HS-27A (cell line): ENCODE data around the gene HOMER2.
"Not testable (repeated sequence)": the region's sequence is repeated elsewhere in the genome, so short reads cannot be mapped to it uniquely, and the experiment has no call there.

Source experiments
- DNase-seq: peaks from one replicate; pipeline ENCODE4 v3.0.0-alpha.2; 2012; ENCODE audit warnings: low read depth, missing footprints

HOMER2 gene

GRCh38 chr15:82952158-82953081 is at the start of gene HOMER2:
HOMER2 (minus strand) TSS chr15:82952720; CDS start chr15:82952535, 185 bp downstream.
- no peak for DNase-seq

- DNase-seq = not testable (repeated sequence)
These were observed 48.1 kb upstream of the HOMER2 start for GRCh38 chr15:83000672-83001031.

- peak; percentile 26 for DNase-seq
These were observed 47.6 kb upstream of the HOMER2 start for GRCh38 chr15:82999905-83000671.

GRCh38 chr15:82999426-82999825 is 46.9 kb upstream of the HOMER2 start:
- no peak for DNase-seq

GRCh38 chr15:82995938-82996337 is 43.4 kb upstream of the HOMER2 start:
- DNase-seq = no peak

- no peak for DNase-seq
These were observed 42.6 kb upstream of the HOMER2 start for GRCh38 chr15:82995076-82995475.

GRCh38 chr15:82993144-82993543 is 40.6 kb upstream of the HOMER2 start:
- no peak for DNase-seq

- no peak for DNase-seq
These were observed 40.0 kb upstream of the HOMER2 start for GRCh38 chr15:82992436-82992998.

GRCh38 chr15:82986442-82986780 is 33.9 kb upstream of the HOMER2 start:
- DNase-seq = no peak

GRCh38 chr15:82985688-82986441 is 33.3 kb upstream of the HOMER2 start, which contains the start of gene RAMAC:
RAMAC (plus strand) TSS chr15:82986210; CDS start chr15:82989019, 2,809 bp downstream.
- peak; percentile 97 for DNase-seq

- DNase-seq = no peak
These were observed 28.5 kb upstream of the HOMER2 start for GRCh38 chr15:82980981-82981380.

- no peak for DNase-seq
These were observed 27.2 kb upstream of the HOMER2 start for GRCh38 chr15:82979726-82980125.

- no peak for DNase-seq
These were observed 25.9 kb upstream of the HOMER2 start for GRCh38 chr15:82978438-82978837.

- DNase-seq = no peak
These were observed 24.6 kb upstream of the HOMER2 start for GRCh38 chr15:82977076-82977475.

- no peak for DNase-seq
These were observed 20.5 kb upstream of the HOMER2 start for GRCh38 chr15:82972990-82973389.

- no peak for DNase-seq
These were observed 18.9 kb upstream of the HOMER2 start for GRCh38 chr15:82971218-82971984.

- DNase-seq = no peak
These were observed 18.2 kb upstream of the HOMER2 start for GRCh38 chr15:82970696-82971095.

- no peak for DNase-seq
These were observed 17.7 kb upstream of the HOMER2 start for GRCh38 chr15:82970078-82970686.

GRCh38 chr15:82969353-82969752 is 16.8 kb upstream of the HOMER2 start:
- DNase-seq = no peak

- no peak for DNase-seq
These were observed 15.5 kb upstream of the HOMER2 start for GRCh38 chr15:82968066-82968465.

GRCh38 chr15:82966671-82967071 is 14.2 kb upstream of the HOMER2 start:
- no peak for DNase-seq
